Measurements from ENCODE around the gene RPN1.

Gene RPN1

DNA sequence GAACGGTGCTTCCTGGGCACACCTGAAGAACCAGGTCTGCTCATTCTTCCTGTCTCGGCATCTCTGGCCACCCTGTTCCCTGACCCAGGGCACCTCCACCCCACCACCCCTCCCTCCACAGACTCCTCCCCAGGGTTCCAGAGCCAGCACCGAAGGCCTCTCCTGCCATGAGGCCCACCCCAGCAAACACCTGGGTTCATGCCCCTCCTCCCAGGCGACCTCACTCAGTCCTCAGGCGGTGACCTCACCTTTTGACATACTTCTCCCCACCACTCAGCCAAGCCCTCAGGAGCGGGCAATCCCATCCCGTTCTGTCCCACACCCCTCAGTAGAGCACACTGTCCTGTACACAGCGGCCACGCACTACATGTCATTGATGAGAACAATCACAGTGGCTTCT, 72.3 kb downstream of the RPN1 start:
- no peak for DNase-seq (ENCODE audit: low read depth)

DNA sequence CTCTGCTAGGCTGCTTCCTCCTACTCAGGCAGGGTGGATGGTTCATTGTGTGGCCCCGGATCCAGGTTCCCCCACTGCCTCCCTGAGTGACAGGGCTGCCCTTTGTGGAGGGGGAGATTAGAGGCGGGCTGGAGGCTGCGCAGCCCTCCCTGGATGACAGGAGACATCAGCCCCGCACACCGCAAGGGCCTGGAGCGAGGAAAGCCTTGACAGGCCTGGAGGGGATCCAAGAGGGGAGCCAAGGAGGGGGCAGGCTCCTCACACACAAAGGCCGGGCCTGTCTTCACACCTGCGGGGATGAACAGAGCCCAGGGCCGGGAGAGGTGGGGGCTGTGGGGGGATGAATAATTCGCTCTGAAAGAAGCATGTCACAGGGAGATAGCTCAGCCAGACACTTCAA, 72.9 kb downstream of the RPN1 start:
- DNase-seq (ENCODE audit: low read depth), result no peak

DNA sequence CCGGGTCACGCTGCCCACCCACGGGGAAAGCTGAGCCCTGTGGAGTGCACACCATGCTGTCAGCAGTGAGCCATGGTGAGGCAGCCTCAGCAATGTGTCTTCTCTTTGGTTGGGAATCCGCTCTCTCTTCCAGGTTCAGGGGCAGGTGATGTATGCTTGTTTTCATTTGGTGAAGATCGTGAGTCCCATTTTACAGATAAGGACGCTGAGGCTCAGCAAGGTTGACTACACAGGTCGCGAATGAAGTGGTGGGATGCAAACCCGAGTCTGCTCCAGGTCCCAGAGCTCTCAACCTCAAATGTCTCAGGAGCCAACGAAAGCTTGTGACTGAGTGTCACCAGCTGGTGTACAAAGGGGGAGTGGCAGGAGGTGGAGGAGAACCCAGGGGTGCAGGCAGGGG, 74.3 kb downstream of the RPN1 start:
- no peak for DNase-seq (ENCODE audit: low read depth)

DNA sequence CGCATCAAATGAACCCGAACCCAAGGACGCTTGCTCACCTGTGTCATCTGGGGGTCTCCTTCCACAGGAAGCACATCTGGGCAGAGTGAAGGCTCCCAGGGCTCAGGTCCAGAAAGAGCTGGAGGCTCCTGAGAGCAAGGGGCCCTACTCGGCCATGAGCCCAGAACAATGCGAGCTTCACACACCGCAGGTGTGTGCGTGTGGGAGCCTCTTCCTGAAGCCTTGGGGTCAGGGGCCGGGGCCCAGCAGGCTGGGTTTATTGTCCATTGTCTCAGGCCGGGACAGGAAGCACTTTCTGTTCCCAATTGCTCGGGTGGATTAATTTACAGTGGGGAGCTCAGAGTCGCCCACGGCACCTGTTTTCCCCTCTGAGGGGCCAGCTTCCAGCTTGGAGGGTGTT, 74.8 kb downstream of the RPN1 start:
- DNase-seq (ENCODE audit: low read depth), result no peak

DNA sequence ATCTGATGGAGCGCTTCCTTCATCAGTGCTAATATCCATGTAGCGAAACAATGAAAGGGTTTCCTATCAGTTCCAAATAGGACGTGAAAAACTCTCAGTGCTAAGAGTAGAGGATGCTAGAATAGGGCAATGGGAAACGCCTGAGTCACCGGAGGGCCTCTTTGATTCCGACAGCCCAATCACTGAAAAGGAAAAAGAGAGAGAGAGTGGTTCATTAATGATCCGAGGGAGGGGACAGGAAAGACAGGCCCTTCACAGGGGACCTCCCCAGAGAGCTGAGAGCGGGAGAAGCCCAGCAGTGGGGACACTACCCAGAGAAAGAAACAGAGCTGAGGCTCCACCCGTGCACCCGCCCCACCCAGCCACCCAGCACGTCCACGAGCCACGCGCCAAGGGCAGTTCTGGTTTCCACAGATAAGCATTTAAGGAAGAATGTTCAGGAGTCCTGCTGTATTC, 76.9 kb downstream of the RPN1 start:
- no peak for DNase-seq (ENCODE audit: low read depth)

DNA sequence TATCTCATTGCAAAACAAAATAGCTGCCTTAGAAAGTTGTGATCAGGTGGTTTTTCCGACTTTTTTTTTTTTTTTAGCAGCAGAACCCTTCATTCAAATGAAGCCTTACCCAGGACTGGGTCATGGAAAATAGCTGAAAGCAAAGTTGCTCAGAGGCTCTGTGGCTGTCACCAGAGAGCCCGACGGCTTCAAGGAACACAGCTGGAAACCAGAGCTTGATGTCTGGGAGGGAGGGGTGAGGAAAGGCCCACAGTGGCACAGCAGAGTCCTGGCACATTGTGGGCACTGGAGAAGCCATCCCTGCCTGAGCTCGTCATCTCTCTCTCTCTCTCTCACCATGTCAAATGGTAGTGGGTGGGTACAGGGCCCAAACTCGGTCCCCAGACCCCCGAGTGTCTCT, 77.5 kb downstream of the RPN1 start:
- no peak for DNase-seq (ENCODE audit: low read depth)

DNA sequence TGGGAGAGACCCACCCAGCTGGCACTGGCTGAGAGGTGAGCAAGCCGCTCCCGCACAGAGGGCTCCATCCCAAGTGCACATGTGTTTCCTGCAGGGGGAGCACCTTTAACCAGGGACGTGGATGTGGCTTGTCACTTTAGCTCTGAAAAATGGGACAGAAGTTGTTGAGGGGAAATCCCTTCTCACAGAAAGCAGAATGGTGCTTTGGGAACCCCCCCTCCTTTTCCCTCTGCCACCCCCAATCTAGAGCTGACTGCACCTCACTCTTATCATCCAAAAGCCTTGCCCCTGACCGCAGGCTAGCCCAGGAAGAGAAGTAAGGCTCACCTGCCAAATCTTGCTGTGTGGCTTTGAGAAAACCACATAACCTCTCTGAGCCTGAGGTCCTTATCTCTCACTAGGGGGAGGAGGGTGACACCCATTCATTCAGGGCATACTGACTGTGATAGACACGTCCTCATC, 77.9 kb downstream of the RPN1 start:
- DNase-seq (ENCODE audit: low read depth), result no peak

DNA sequence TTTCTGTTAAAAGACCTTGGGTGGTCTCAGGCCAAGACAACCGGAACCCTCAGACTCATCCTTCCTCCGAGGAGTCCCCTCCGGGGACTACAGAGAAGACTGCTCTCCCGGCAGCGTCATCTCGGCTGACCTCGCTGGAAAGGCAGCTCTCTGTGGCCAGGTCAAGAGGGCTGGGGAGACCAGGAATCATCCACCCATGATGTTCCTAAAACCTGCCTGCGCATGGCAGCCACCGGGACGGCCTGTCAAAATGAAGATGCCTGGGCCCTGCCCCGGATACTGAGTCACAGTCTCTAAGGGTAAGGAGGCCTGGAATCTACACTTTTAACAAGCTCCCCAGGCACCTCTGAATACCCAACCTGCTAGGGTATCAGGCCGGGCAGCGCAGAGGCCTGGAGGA, 78.6 kb downstream of the RPN1 start:
- DNase-seq (ENCODE audit: low read depth), result no peak

All from non-pigmented ciliary epithelial cell (primary cell).